Endothelial cell of umbilical vein (primary cell): ENCODE results near the gene RUVBL1. TPM values are rescaled to one million over a fixed set of nuclear protein-coding genes. Genes with fewer than 3 reads are reported as not detected.

Experiments used
- BruUV-seq: library from RNA; stranded (reverse); fragments of 400-500 nt; replicated peaks from 2 replicates; lab custom pipeline; 2021; lab: Mats Ljungman, UMichigan
- CTCF ChIA-PET: fragments of 300-600, 350-600 bp; sonication (Branson Sonifier 250); formaldehyde crosslinking; loops from one replicate; lab custom pipeline; 2021; ENCODE audit warnings: antibody characterized with exemption, inconsistent platforms; lab: Charles Lee
- POLR2A ChIA-PET: fragments of 300-600, 350-600 bp; sonication (Branson Sonifier 250); formaldehyde crosslinking; loops from one replicate; lab custom pipeline; 2021; ENCODE audit warnings: antibody characterized with exemption, inconsistent platforms; lab: Charles Lee
- DNase-seq: peaks from one replicate; pipeline ENCODE4 v3.0.0-alpha.2; 2011; ENCODE audit warnings: low read depth, low spot score
- FAIRE-seq: peaks from 2 replicates; lab custom pipeline; 2011; peaks lifted over from hg19 to GRCh38; lab: Jason Lieb, UNC
- H2AFZ ChIP-seq: 2 replicates; pipeline ENCODE4 v1.6.0; 2012; ENCODE audit warnings: low read depth, low read length, control low read depth, inconsistent platforms
- H3K27ac ChIP-seq: 2 replicates; pipeline ENCODE4 v1.5.1; 2011; ENCODE audit warnings: low read depth, mild to moderate bottlenecking, control low read depth, low read length, moderate library complexity; ENCODE audit not compliant: insufficient read depth
- H3K27me3 ChIP-seq, 2 experiments: 2 replicates each; pipeline versions ENCODE4 v1.6.0 to v1.6.1; 2011; ENCODE audit warnings: low read length in 2 of 2, mixed read lengths in 1 of 2; ENCODE audit not compliant: control insufficient read depth in 2 of 2, insufficient read depth in 2 of 2
- H3K36me3 ChIP-seq, 2 experiments: 2 replicates in 1 of 2; 3 replicates in 1 of 2; pipeline ENCODE4 v1.5.1; 2011; ENCODE audit warnings: low read length in 2 of 2, mild to moderate bottlenecking in 1 of 2, moderate library complexity in 1 of 2; ENCODE audit not compliant: control insufficient read depth in 2 of 2, insufficient read depth in 2 of 2; ENCODE audit errors: extremely low read depth in 1 of 2
- H3K4me1 ChIP-seq: 3 replicates; pipeline ENCODE4 v1.5.1; 2011; ENCODE audit warnings: mild to moderate bottlenecking, low read length; ENCODE audit not compliant: control insufficient read depth, insufficient read depth; ENCODE audit errors: extremely low read depth
- H3K4me2 ChIP-seq: 2 replicates; pipeline ENCODE4 v1.6.1; 2011; ENCODE audit warnings: low read length, control low read depth, mixed read lengths; ENCODE audit not compliant: insufficient read depth
- H3K4me3 ChIP-seq, 3 experiments: fragments of 200-600 bp in 1 of 3; sonication (generic), shearing (Covaris generic) in 1 of 3; replicated peaks in 1 of 3; 2 replicates each; pipeline ENCODE4 v1.5.1; 2011 to 2016; ENCODE audit warnings: control low read depth in 3 of 3, low read length in 3 of 3, mild to moderate bottlenecking in 2 of 3, inconsistent platforms in 1 of 3, low read depth in 1 of 3, moderate library complexity in 1 of 3; ENCODE audit not compliant: insufficient read depth in 1 of 3
- H3K79me2 ChIP-seq: 2 replicates; pipeline ENCODE4 v1.6.0; 2012; ENCODE audit warnings: low read length, inconsistent platforms; ENCODE audit not compliant: control insufficient read depth, insufficient read depth
- H3K9ac ChIP-seq: replicated peaks from 2 replicates; pipeline ENCODE3; 2011; ENCODE audit warnings: low read length, control low read depth; ENCODE audit not compliant: insufficient read depth; ENCODE audit errors: extremely low read depth
- H3K9me1 ChIP-seq: replicated peaks from 3 replicates; pipeline ENCODE4 v1.6.0; 2011; ENCODE audit warnings: mild to moderate bottlenecking, low read length; ENCODE audit not compliant: control insufficient read depth, insufficient read depth; ENCODE audit errors: extremely low read depth
- H3K9me3 ChIP-seq: replicated peaks from 2 replicates; pipeline ENCODE4 v1.5.1; 2012; ENCODE audit warnings: low read length, inconsistent platforms; ENCODE audit not compliant: control insufficient read depth, insufficient read depth
- H4K20me1 ChIP-seq: replicated peaks from 2 replicates; pipeline ENCODE3; 2011; ENCODE audit warnings: mild to moderate bottlenecking, low read length; ENCODE audit not compliant: control insufficient read depth, insufficient read depth; ENCODE audit errors: extremely low read depth
- CTCF ChIP-seq, 2 donors: IDR thresholded peaks; 1 replicate in 1 of 2; 2 replicates in 1 of 2; pipeline ENCODE4 v1.5.1; 2011; ENCODE audit warnings: low read length in 2 of 2, mild to moderate bottlenecking in 2 of 2, moderate library complexity in 2 of 2, control low read depth in 1 of 2, inconsistent platforms in 1 of 2, low read depth in 1 of 2; ENCODE audit not compliant: insufficient read depth in 1 of 2; ENCODE audit errors: extremely low read depth in 1 of 2
- EZH2 ChIP-seq: IDR thresholded peaks from 2 replicates; pipeline ENCODE4 v1.6.1; 2012; ENCODE audit warnings: borderline replicate concordance, low read depth, mild to moderate bottlenecking, moderate library complexity, low read length, inconsistent platforms; ENCODE audit not compliant: severe bottlenecking
- FOS ChIP-seq: IDR thresholded peaks from 2 replicates; pipeline ENCODE4 v1.6.1; 2011; ENCODE audit warnings: mild to moderate bottlenecking, low read length, moderate library complexity, borderline replicate concordance; ENCODE audit not compliant: insufficient read depth
- GATA2 ChIP-seq: IDR thresholded peaks from 2 replicates; pipeline ENCODE4 v1.7.0; 2011; ENCODE audit warnings: low read depth, mild to moderate bottlenecking, moderate library complexity, mixed read lengths, low read length; ENCODE audit not compliant: insufficient read length, insufficient read depth
- JUN ChIP-seq: IDR thresholded peaks from 2 replicates; pipeline ENCODE4 v1.6.1; 2011; ENCODE audit warnings: borderline replicate concordance, low read depth; ENCODE audit not compliant: insufficient read length, insufficient read depth
- MAX ChIP-seq: IDR thresholded peaks from 2 replicates; pipeline ENCODE4 v1.6.1; 2011; ENCODE audit not compliant: insufficient read depth, insufficient read length
- MYC ChIP-seq: IDR thresholded peaks from one replicate; pipeline ENCODE4 v1.6.1; 2011; ENCODE audit warnings: mild to moderate bottlenecking, low read depth, low read length
- POLR2A ChIP-seq: IDR thresholded peaks from 2 replicates; pipeline ENCODE4 v1.6.1; 2012; ENCODE audit warnings: low read depth, mild to moderate bottlenecking, control low read depth, low read length
- POLR2AphosphoS5 ChIP-seq: IDR thresholded peaks from 2 replicates; pipeline ENCODE4 v1.6.1; 2012; ENCODE audit warnings: low read depth, mild to moderate bottlenecking, control low read depth, low read length, moderate library complexity; ENCODE audit not compliant: insufficient read depth
- dilution Hi-C: fragments of 300-500 bp; cut with MboI; formaldehyde crosslinking; loops from one replicate; pipeline ENCODE4 v1.15.0; 2019; ENCODE audit warnings: low sequenced_read_pairs; ENCODE audit not compliant: extremely low pct_ligation_motif_present
- intact Hi-C: fragments of 100-400 bp; cut with micrococcal nuclease; formaldehyde crosslinking; loops from one replicate; pipeline ENCODE4 v1.10.0; 2022
- polyA plus RNA-seq, 4 experiments: library from polyadenylated mRNA; depleted of rRNA in 3 of 4; stranded (reverse) in 3 of 4; unstranded in 1 of 4; fragments of >200 nt; gene quantifications; 2 replicates each; pipeline versions ENCODE4 v1.2.1 to v1.2.3, GENCODE V29; 2011 to 2012; ENCODE audit warnings: missing spikeins in 1 of 4
- total RNA-seq: library from RNA; stranded (reverse); gene quantifications from 2 replicates; pipeline ENCODE4 v1.2.3, GENCODE V29; 2021

Gene RUVBL1
- total and polyA plus RNA-seq, 2 donors (not counting 3 experiments of a cell fraction or from before 2014, with no cell fraction given) = 52.5 to 58.5 TPM

GRCh38 chr3:128067489-128067888, 56.1 kb downstream of the RUVBL1 start:
- FAIRE-seq (no peak), DNase-seq (no peak)
- CTCF ChIA-PET = interaction anchor here (1.0 to 5.7 kb wide), 3 partner anchors 11 to 66 kb away, joined by 3 to 34 read pairs (median 3); no protein-coding TSS in a partner anchor
- no peak for TF ChIP-seq POLR2A
- TF ChIP-seq FOS = no peak
- no peak for TF ChIP-seq MAX
- TF ChIP-seq CTCF (IDR thresholded peaks at IDR 0.05; ENCODE audit: extremely low read depth in 1 of 2, insufficient read depth in 1 of 2, low read depth in 1 of 2, low read length in 2 of 2) = no peak
- TF ChIP-seq POLR2AphosphoS5 = no peak
- TF ChIP-seq GATA2 = no peak
- no peak for TF ChIP-seq JUN
- TF ChIP-seq MYC = no peak
- no peak for TF ChIP-seq EZH2
- Histone ChIP-seq H3K4me1 (peaks cover 5% of the 10 kb centered on the region), H3K27me3 (no peaks in the 10 kb centered on the region), H3K36me3 (peaks cover 57 to 80% of the 10 kb centered on the region in 2 experiments), H3K9me3 (no peaks in the 10 kb centered on the region), H3K9me1 (no peaks in the 10 kb centered on the region), H4K20me1 (no peaks in the 10 kb centered on the region), H3K4me2 (no peak overlapping the region), H3K4me3 (no peak overlapping the region), H3K27ac (no peak overlapping the region), H2AFZ (no peak overlapping the region), H3K79me2 (peaks cover 25% of the 10 kb centered on the region), H3K9ac (no peak overlapping the region)
- POLR2A ChIA-PET = no interaction called here
- dilution Hi-C loops = no loop called here
- intact Hi-C loops = no loop called here
- no TSS peak for BruUV-seq
